Measurements from ENCODE around the gene VGLL4. TPM values are rescaled to one million over a fixed set of nuclear protein-coding genes. Genes with fewer than 3 reads are reported as not detected.

The VGLL4 gene
- polyA plus RNA-seq, 1 donor (not counting 4 experiments of a cell fraction or from before 2014, with no cell fraction given), result 32.6 TPM

GRCh38 chr3:11621077-11621476 is 22.6 kb downstream of the VGLL4 start:
- FAIRE-seq, result no peak

DNA sequence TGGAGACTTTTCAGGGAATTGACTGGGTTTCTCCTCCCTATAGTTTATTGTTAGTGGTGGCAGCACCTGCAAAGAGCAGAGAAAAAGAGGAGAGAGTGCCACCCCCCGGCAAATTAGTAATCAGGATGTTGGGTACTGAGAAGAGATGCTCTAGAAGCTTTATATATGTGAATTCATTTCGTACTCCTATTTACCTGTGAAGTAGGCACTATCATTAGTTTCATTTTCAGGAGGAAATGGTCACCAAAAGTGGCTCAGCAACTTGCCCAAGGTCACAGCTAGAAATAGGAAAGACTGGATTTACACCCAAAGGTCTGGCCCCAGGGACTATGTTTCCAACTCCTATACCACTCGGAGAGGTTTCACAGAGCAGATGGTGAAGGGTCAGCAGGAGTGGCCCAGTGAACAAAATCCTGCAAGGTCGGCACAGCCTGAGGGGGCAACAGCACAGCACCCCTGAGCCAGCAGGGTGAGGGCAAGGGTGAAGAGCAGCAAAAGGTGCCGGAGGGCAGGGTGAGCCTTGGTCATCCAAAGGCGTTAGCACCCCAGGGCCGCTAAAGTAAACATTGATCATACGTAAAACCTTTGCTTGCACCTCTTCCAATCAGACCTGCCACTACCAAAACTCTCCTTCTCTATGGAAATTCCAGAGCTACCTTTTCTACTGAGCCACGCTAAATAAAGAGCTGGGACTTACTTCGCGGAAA is 23.6 kb downstream of the VGLL4 start:
- Histone ChIP-seq H2AFZ (ENCODE audit: control insufficient read depth, low read length) (no peak overlapping the region), H3K79me2 (ENCODE audit: control insufficient read depth, insufficient read depth, low read length) (peaks cover 84% of the 10 kb centered on the region), H3K9me1 (ENCODE audit: control insufficient read depth, extremely low read depth, insufficient read depth, low read length) (no peaks in the 10 kb centered on the region), H3K4me2 (ENCODE audit: control insufficient read depth, extremely low read depth, insufficient read depth, low read depth, low read length) (no peak overlapping the region), H3K27me3 (ENCODE audit: control insufficient read depth, extremely low read depth, insufficient read depth, low read length) (no peaks in the 10 kb centered on the region), H3K36me3 (ENCODE audit: control insufficient read depth in 2 of 2, extremely low read depth in 1 of 2, insufficient read depth in 2 of 2, low read length in 2 of 2) (peaks cover 3% of the 10 kb centered on the region in 2 experiments), H3K9me3 (ENCODE audit: control insufficient read depth, low read depth, low read length) (no peaks in the 10 kb centered on the region), H3K27ac (ENCODE audit: control insufficient read depth, insufficient read depth, low read length) (no peak overlapping the region), H3K4me1 (ENCODE audit: control insufficient read depth, extremely low read depth, insufficient read depth, low read length) (peaks cover 4% of the 10 kb centered on the region), H4K20me1 (ENCODE audit: control insufficient read depth, extremely low read depth, insufficient read depth, low read length) (peaks cover 7% of the 10 kb centered on the region), H3K4me3 (ENCODE audit: control insufficient read depth in 2 of 3, extremely low read depth in 1 of 3, insufficient read depth in 2 of 3, low read depth in 1 of 3, low read length in 3 of 3) (no peak overlapping the region), H3K9ac (ENCODE audit: control insufficient read depth, extremely low read depth, insufficient read depth, low read length) (no peak overlapping the region)
- TF ChIP-seq, protein P1, sequence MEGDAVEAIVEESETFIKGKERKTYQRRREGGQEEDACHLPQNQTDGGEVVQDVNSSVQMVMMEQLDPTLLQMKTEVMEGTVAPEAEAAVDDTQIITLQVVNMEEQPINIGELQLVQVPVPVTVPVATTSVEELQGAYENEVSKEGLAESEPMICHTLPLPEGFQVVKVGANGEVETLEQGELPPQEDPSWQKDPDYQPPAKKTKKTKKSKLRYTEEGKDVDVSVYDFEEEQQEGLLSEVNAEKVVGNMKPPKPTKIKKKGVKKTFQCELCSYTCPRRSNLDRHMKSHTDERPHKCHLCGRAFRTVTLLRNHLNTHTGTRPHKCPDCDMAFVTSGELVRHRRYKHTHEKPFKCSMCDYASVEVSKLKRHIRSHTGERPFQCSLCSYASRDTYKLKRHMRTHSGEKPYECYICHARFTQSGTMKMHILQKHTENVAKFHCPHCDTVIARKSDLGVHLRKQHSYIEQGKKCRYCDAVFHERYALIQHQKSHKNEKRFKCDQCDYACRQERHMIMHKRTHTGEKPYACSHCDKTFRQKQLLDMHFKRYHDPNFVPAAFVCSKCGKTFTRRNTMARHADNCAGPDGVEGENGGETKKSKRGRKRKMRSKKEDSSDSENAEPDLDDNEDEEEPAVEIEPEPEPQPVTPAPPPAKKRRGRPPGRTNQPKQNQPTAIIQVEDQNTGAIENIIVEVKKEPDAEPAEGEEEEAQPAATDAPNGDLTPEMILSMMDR (optimal IDR thresholded peaks at IDR 0.05 in 1 of 3, IDR thresholded peaks at IDR 0.05 in 1 of 3, conservative IDR thresholded peaks at IDR 0.05 in 1 of 3; ENCODE audit: extremely low read depth in 1 of 3, insufficient read depth in 2 of 3, low read length in 3 of 3), result no peak
- no peak for TF ChIP-seq EZH2 (IDR thresholded peaks at IDR 0.05; ENCODE audit: low read length)
- dilution Hi-C loops (cut with MboI; ENCODE audit: extremely low pct_ligation_motif_present, low sequenced_read_pairs), result no loop called here
- FAIRE-seq, result no peak
- DNase-seq (ENCODE audit: low read depth, low spot score), result no peak

More at GRCh38 chr3:11621077-11621476, 22.6 kb downstream of the VGLL4 start:
- Histone ChIP-seq H2AFZ (ENCODE audit: control insufficient read depth, low read length) (no peak overlapping the region), H3K9me1 (ENCODE audit: control insufficient read depth, extremely low read depth, insufficient read depth, low read length) (no peaks in the 10 kb centered on the region), H3K79me2 (ENCODE audit: control insufficient read depth, insufficient read depth, low read length) (peaks cover 83% of the 10 kb centered on the region), H3K4me3 (ENCODE audit: control insufficient read depth in 2 of 3, extremely low read depth in 1 of 3, insufficient read depth in 2 of 3, low read depth in 1 of 3, low read length in 3 of 3) (no peak overlapping the region), H3K9ac (ENCODE audit: control insufficient read depth, extremely low read depth, insufficient read depth, low read length) (no peak overlapping the region), H4K20me1 (ENCODE audit: control insufficient read depth, extremely low read depth, insufficient read depth, low read length) (peaks cover 6% of the 10 kb centered on the region), H3K4me1 (ENCODE audit: control insufficient read depth, extremely low read depth, insufficient read depth, low read length) (peaks cover 4% of the 10 kb centered on the region), H3K4me2 (ENCODE audit: control insufficient read depth, extremely low read depth, insufficient read depth, low read depth, low read length) (no peak overlapping the region), H3K27me3 (ENCODE audit: control insufficient read depth, extremely low read depth, insufficient read depth, low read length) (no peaks in the 10 kb centered on the region), H3K27ac (ENCODE audit: control insufficient read depth, insufficient read depth, low read length) (no peak overlapping the region), H3K9me3 (ENCODE audit: control insufficient read depth, low read depth, low read length) (no peaks in the 10 kb centered on the region), H3K36me3 (ENCODE audit: control insufficient read depth in 2 of 2, extremely low read depth in 1 of 2, insufficient read depth in 2 of 2, low read length in 2 of 2) (peaks cover 3% of the 10 kb centered on the region in 2 experiments)
- TF ChIP-seq EZH2 (IDR thresholded peaks at IDR 0.05; ENCODE audit: low read length), result no peak
- TF ChIP-seq, protein P1 (optimal IDR thresholded peaks at IDR 0.05 in 1 of 3, IDR thresholded peaks at IDR 0.05 in 1 of 3, conservative IDR thresholded peaks at IDR 0.05 in 1 of 3; ENCODE audit: extremely low read depth in 1 of 3, insufficient read depth in 2 of 3, low read length in 3 of 3), result no peak
- DNase-seq (ENCODE audit: low read depth, low spot score), result no peak
- dilution Hi-C loops (cut with MboI; ENCODE audit: extremely low pct_ligation_motif_present, low sequenced_read_pairs), result no loop called here

All from keratinocyte (primary cell).